ENCODE results near the gene TCTN1.
"Not testable (repeated sequence)": the region's sequence is repeated elsewhere in the genome, so short reads cannot be mapped to it uniquely, and the experiment has no call there.

TCTN1 gene

GRCh38 chr12:110639336-110640141 is 25.6 kb downstream of the TCTN1 start:
- DNase-seq = no peak

GRCh38 chr12:110640275-110641025 is 26.5 kb downstream of the TCTN1 start:
- DNase-seq = no peak

- DNase-seq = peak; percentile 53
Observed at GRCh38 chr12:110641521-110641920, 27.6 kb downstream of the TCTN1 start.

GRCh38 chr12:110647631-110648040 is 33.7 kb downstream of the TCTN1 start:
- DNase-seq = no peak

GRCh38 chr12:110649341-110649847 is 35.5 kb downstream of the TCTN1 start:
- DNase-seq = no peak

GRCh38 chr12:110654238-110654637 is 40.3 kb downstream of the TCTN1 start:
- DNase-seq = not testable (repeated sequence)

- peak; percentile 49 for DNase-seq
Observed at GRCh38 chr12:110656071-110656655, 42.2 kb downstream of the TCTN1 start.

- DNase-seq = no peak
Observed at GRCh38 chr12:110657747-110658146, 43.8 kb downstream of the TCTN1 start.

- DNase-seq = no peak
Observed at GRCh38 chr12:110658242-110658641, 44.3 kb downstream of the TCTN1 start.

- DNase-seq = no peak
Observed at GRCh38 chr12:110658878-110659277, 44.9 kb downstream of the TCTN1 start.

GRCh38 chr12:110661337-110661972 is 47.5 kb downstream of the TCTN1 start:
- no peak for DNase-seq

GRCh38 chr12:110666892-110667291 is 53.0 kb downstream of the TCTN1 start:
- no peak for DNase-seq

GRCh38 chr12:110667671-110668070 is 53.7 kb downstream of the TCTN1 start:
- DNase-seq = no peak

- no peak for DNase-seq
Observed at GRCh38 chr12:110668480-110669192, 54.7 kb downstream of the TCTN1 start.

GRCh38 chr12:110669193-110669502 is 55.2 kb downstream of the TCTN1 start:
- no peak for DNase-seq

- DNase-seq = no peak
Observed at GRCh38 chr12:110670161-110670701, 56.3 kb downstream of the TCTN1 start.

- no peak for DNase-seq
Observed at GRCh38 chr12:110676171-110676570, 62.2 kb downstream of the TCTN1 start.

GRCh38 chr12:110677206-110677911 is 63.4 kb downstream of the TCTN1 start:
- DNase-seq = no peak

GRCh38 chr12:110677982-110678381 is 64.1 kb downstream of the TCTN1 start:
- no peak for DNase-seq

- no peak for DNase-seq
Observed at GRCh38 chr12:110679201-110679600, 65.3 kb downstream of the TCTN1 start.

- no peak for DNase-seq
Observed at GRCh38 chr12:110680032-110680431, 66.1 kb downstream of the TCTN1 start.

GRCh38 chr12:110683888-110684287 is 70.0 kb downstream of the TCTN1 start:
- no peak for DNase-seq

Measured in NCI-H2171 treated with DMSO at 0.1 percent for 48 hours (cell line).